Measurements from ENCODE around the gene YTHDC1. TPM values are rescaled to one million over a fixed set of nuclear protein-coding genes. Genes with fewer than 3 reads are reported as not detected.

The YTHDC1 gene
- total and polyA plus RNA-seq, 2 of the 8 experiments (the other 6 are each of a cell fraction or from before 2014, with no cell fraction given), result 25.7 to 89.5 TPM

DNA sequence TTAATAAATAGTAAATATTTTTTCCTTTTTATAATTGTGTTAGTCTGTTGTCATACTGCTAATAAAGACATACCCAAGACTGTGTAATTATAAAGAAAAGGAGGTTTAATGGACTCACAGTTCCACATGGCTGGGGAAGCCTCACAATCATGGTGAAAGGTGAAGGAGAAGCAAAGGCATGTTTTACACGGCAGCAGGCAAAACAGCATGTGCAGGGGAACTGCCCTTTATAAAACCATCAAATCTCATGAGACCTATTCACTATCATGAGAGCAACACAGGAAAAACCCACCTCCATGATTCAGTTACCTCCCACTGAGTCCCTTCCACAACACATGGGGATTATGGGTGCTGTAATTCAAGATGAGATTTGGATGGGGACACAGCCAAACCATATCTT is 58.6 kb downstream of the YTHDC1 start:
- Histone ChIP-seq H2BK15ac (ENCODE audit: low read length) (no peak overlapping the region), H4K91ac (replicated peaks; ENCODE audit: insufficient read length, low read length) (no peak overlapping the region), H4K8ac (ENCODE audit: extremely low read depth, insufficient read depth, low read length) (no peak overlapping the region), H3K4ac (replicated peaks; ENCODE audit: insufficient read length, low read depth, low read length) (no peak overlapping the region), H2AK5ac (ENCODE audit: low read depth, low read length) (no peak overlapping the region), H3K4me1 (replicated peaks in 1 of 4; ENCODE audit: control insufficient read depth in 3 of 4, insufficient read depth in 4 of 4, low read length in 3 of 4) (no peaks in the 10 kb centered on the region; a peak in 1 of 7 replicates), H3K23ac (ENCODE audit: insufficient read length) (no peak overlapping the region), H3K23me2 (ENCODE audit: low read depth, low read length) (no peaks in the 10 kb centered on the region), H3K79me1 (ENCODE audit: low read depth, low read length) (no peaks in the 10 kb centered on the region), H3K4me3 (ENCODE audit: extremely low read depth in 1 of 4, insufficient read depth in 2 of 4, low read depth in 3 of 4, low read length in 4 of 4) (no peak overlapping the region), H3K9ac (replicated peaks in 1 of 4; ENCODE audit: extremely low read depth in 1 of 4, low read depth in 3 of 4, low read length in 3 of 4) (no peak overlapping the region), H4K5ac (ENCODE audit: insufficient read length, low read depth, low read length) (no peak overlapping the region), H4K20me1 (replicated peaks in 1 of 2; ENCODE audit: control insufficient read depth in 1 of 2, insufficient read depth in 2 of 2, low read length in 2 of 2) (no peaks in the 10 kb centered on the region), H2BK5ac (ENCODE audit: low read depth, low read length) (no peak overlapping the region), H3K4me2 (ENCODE audit: insufficient read depth in 1 of 2, low read depth in 2 of 2, low read length in 2 of 2) (no peak overlapping the region), H2BK120ac (replicated peaks; ENCODE audit: low read depth, low read length) (no peak overlapping the region), H3K18ac (ENCODE audit: extremely low read depth, low read length) (no peak overlapping the region), H3K56ac (replicated peaks; ENCODE audit: insufficient read length, low read depth, low read length) (no peak overlapping the region), H3K79me2 (ENCODE audit: control insufficient read depth in 1 of 2, insufficient read depth in 2 of 2, low read length in 2 of 2) (no peaks in the 10 kb centered on the region), H3K27ac (ENCODE audit: low read depth, low read length) (no peak overlapping the region), H3K9me3 (ENCODE audit: insufficient read depth in 2 of 2, low read depth in 1 of 2, low read length in 1 of 2) (peaks cover 0 to 5% of the 10 kb centered on the region in 2 experiments; a peak in 2 of 4 replicates), H2BK12ac (ENCODE audit: low read depth, low read length) (no peak overlapping the region), H2AFZ (ENCODE audit: low read length) (no peak overlapping the region), H2BK20ac (ENCODE audit: low read length) (no peak overlapping the region), H3K36me3 (ENCODE audit: control insufficient read depth in 2 of 4, insufficient read depth in 4 of 4, low read length in 3 of 4) (no peaks in the 10 kb centered on the region; a peak in 1 of 8 replicates), H3K27me3 (replicated peaks in 1 of 4; ENCODE audit: control insufficient read depth in 3 of 4, extremely low read depth in 1 of 4, insufficient read depth in 3 of 4, low read length in 3 of 4) (no peaks in the 10 kb centered on the region), H3K14ac (ENCODE audit: insufficient read length) (no peak overlapping the region)
- CTCF ChIA-PET (ENCODE audit: partially characterized antibody), result no interaction called here
- POLR2A ChIA-PET (ENCODE audit: partially characterized antibody), result no interaction called here
- DNase-seq (ENCODE audit: low read depth in 1 of 2, low spot score in 2 of 2) (no peak), FAIRE-seq (no peak)
- WGBS, 2 experiments (ENCODE audit: extremely low coverage in 1 of 2, insufficient coverage in 1 of 2, insufficient read length in 1 of 2, insufficient replicate concordance in 2 of 2, low coverage in 1 of 2, low lambda C conversion rate in 2 of 2, missing lambda C conversion rate in 1 of 2), result 94% methylated on average over 1 of the region's 1 CpG; no CpG with 5 or more reads in 1 of the 2 experiments
- TF ChIP-seq CREB1 (IDR thresholded peaks at IDR 0.05), result no peak

All from H1 (cell line).